B cell (primary cell): ENCODE data around the gene HOXA9. TPM values are rescaled to one million over a fixed set of nuclear protein-coding genes. Genes with fewer than 3 reads are reported as not detected.
A peak's percentile ranks its signal among the peaks of the same experiment; 100 is the strongest.

Source experiments
- ATAC-seq: fragments of 200-7000 bp; cut with Tn5 transposase; one replicate; pipeline ENCODE4 v1.10.0; 2021; ENCODE audit warnings: low read depth, mild to moderate bottlenecking, moderate number of reproducible peaks, moderate library complexity
- CTCF ChIA-PET: fragments of 350-600 bp; sonication (Branson Sonifier 250); formaldehyde crosslinking; loops from one replicate; lab custom pipeline; 2021; ENCODE audit warnings: antibody characterized with exemption, inconsistent platforms; lab: Charles Lee
- POLR2A ChIA-PET: fragments of 350-600 bp; sonication (Branson Sonifier 250); formaldehyde crosslinking; loops from one replicate; lab custom pipeline; 2021; ENCODE audit warnings: antibody characterized with exemption; lab: Charles Lee
- DNase-seq: peaks from one replicate; pipeline ENCODE4 v3.0.0; 2013
- H2AFZ ChIP-seq: 2 replicates; pipeline ENCODE4 v1.6.1; 2012; ENCODE audit warnings: mild to moderate bottlenecking, low read depth, low read length; ENCODE audit not compliant: insufficient read depth, poor library complexity, severe bottlenecking
- H3K27ac ChIP-seq, 2 donors: 1 replicate in 1 of 2; 2 replicates in 1 of 2; pipeline ENCODE4 v1.5.1; 2012 to 2013; ENCODE audit warnings: low read length in 2 of 2, mild to moderate bottlenecking in 2 of 2, moderate library complexity in 1 of 2
- H3K27me3 ChIP-seq, 4 experiments: fragments of 200-600 bp in 1 of 4; sonication (generic) in 1 of 4; replicated peaks in 1 of 4; 1 replicate in 2 of 4; 2 replicates in 2 of 4; pipeline versions ENCODE4 v1.6.1 to v1.7.0; 2013 to 2016; ENCODE audit warnings: low read length in 3 of 4, mild to moderate bottlenecking in 2 of 4, mixed read lengths in 1 of 4, moderate library complexity in 1 of 4; ENCODE audit not compliant: insufficient read depth in 4 of 4, control insufficient read depth in 3 of 4; ENCODE audit errors: control extremely low read depth in 1 of 4
- H3K36me3 ChIP-seq, 2 experiments: replicated peaks in 1 of 2; 1 replicate in 1 of 2; 2 replicates in 1 of 2; pipeline versions ENCODE4 v1.6.1 to v1.7.1; 2013; ENCODE audit warnings: low read length in 1 of 2; ENCODE audit not compliant: insufficient read depth in 2 of 2, control insufficient read depth in 1 of 2; ENCODE audit errors: control extremely low read depth in 1 of 2, extremely low read depth in 1 of 2
- H3K4me1 ChIP-seq, 2 donors: fragments of 200-600 bp in 1 of 2; sonication (generic) in 1 of 2; 1 replicate in 1 of 2; 2 replicates in 1 of 2; pipeline versions ENCODE4 v1.5.1 to v1.6.1; 2013 to 2017; ENCODE audit warnings: low read length in 2 of 2; ENCODE audit not compliant: control insufficient read depth in 2 of 2, insufficient read depth in 2 of 2
- H3K4me2 ChIP-seq: replicated peaks from 2 replicates; pipeline ENCODE3; 2012; ENCODE audit warnings: mild to moderate bottlenecking, low read depth, low read length; ENCODE audit not compliant: poor library complexity, severe bottlenecking
- H3K4me3 ChIP-seq, 5 experiments: fragments of 200-600 bp in 1 of 5; sonication (generic) in 1 of 5; 1 replicate in 3 of 5; 2 replicates in 2 of 5; pipeline versions ENCODE4 v1.5.1 to v1.7.0; 2011 to 2016; ENCODE audit warnings: low read length in 4 of 5, mild to moderate bottlenecking in 4 of 5, low read depth in 2 of 5, control low read depth in 1 of 5, moderate library complexity in 1 of 5; ENCODE audit not compliant: insufficient read depth in 1 of 5; ENCODE audit errors: control extremely low read depth in 1 of 5, extremely low read depth in 1 of 5
- H3K79me2 ChIP-seq: fragments of 200-600 bp; sonication (generic); one replicate; pipeline ENCODE4 v1.6.0; 2016; ENCODE audit warnings: low read length; ENCODE audit not compliant: control insufficient read depth, insufficient read depth
- H3K9ac ChIP-seq: fragments of 200-600 bp; sonication (generic); 2 replicates; pipeline ENCODE4 v1.6.1; 2017; ENCODE audit warnings: mild to moderate bottlenecking, low read length, moderate library complexity
- H3K9me3 ChIP-seq, 3 donors: one replicate each; pipeline versions ENCODE4 v1.6.1 to v1.7.1; 2013; ENCODE audit warnings: low read length in 2 of 3; ENCODE audit not compliant: control insufficient read depth in 2 of 3, insufficient read depth in 1 of 3; ENCODE audit errors: control extremely low read depth in 1 of 3
- H4K20me1 ChIP-seq: 2 replicates; pipeline ENCODE4 v1.6.0; 2012; ENCODE audit warnings: mild to moderate bottlenecking, low read length; ENCODE audit not compliant: insufficient read depth, control insufficient read depth, poor library complexity, severe bottlenecking
- H3K27ac Mint-ChIP-seq: one replicate; pipeline ENCODE4 v1.8.0; 2021; ENCODE audit warnings: mixed read lengths
- H3K27me3 Mint-ChIP-seq: one replicate; pipeline ENCODE4 v1.8.0; 2021; ENCODE audit warnings: mixed read lengths
- H3K4me1 Mint-ChIP-seq: one replicate; pipeline ENCODE4 v1.8.0; 2021; ENCODE audit warnings: mixed read lengths
- H3K4me3 Mint-ChIP-seq: one replicate; pipeline ENCODE4 v1.8.0; 2021; ENCODE audit warnings: mixed read lengths
- H3K9me3 Mint-ChIP-seq: one replicate; pipeline ENCODE4 v1.8.0; 2022; ENCODE audit warnings: mixed read lengths; ENCODE audit not compliant: insufficient read depth
- CTCF ChIP-seq: fragments of 200-600 bp; IDR thresholded peaks from one replicate; pipeline ENCODE4 v1.8.0; 2022; ENCODE audit warnings: antibody characterized with exemption, mild to moderate bottlenecking
- EZH2 ChIP-seq: IDR thresholded peaks from 2 replicates; pipeline ENCODE4 v1.6.1; 2012; ENCODE audit warnings: borderline replicate concordance, low read depth, mild to moderate bottlenecking, moderate library complexity, low read length; ENCODE audit not compliant: insufficient read depth, poor library complexity, severe bottlenecking
- WGBS: methylation state at CpG from one replicate; pipeline ENCODE4 v1.1.5; 2013; ENCODE audit warnings: missing lambda C conversion rate; ENCODE audit not compliant: insufficient coverage; 5-methylcytosine and 5-hydroxymethylcytosine counted together
- intact Hi-C: fragments of 100-400 bp; cut with micrococcal nuclease; formaldehyde crosslinking; loops from one replicate; pipeline ENCODE4 v1.10.0; 2022
- polyA plus RNA-seq: library from polyadenylated mRNA; depleted of rRNA; stranded (reverse); fragments of >200 nt; gene quantifications from 2 replicates; pipeline ENCODE4 v1.2.3, GENCODE V29; 2012
- total RNA-seq, 2 donors: library from RNA; stranded (reverse); fragments of 120-200 nt in 1 of 2; gene quantifications; 1 replicate in 1 of 2; 2 replicates in 1 of 2; pipeline versions ENCODE4 v1.2.3 to v1.2.4, GENCODE V29; 2013 to 2022

HOXA9 gene
- total and polyA plus RNA-seq, 2 donors (not counting 1 experiment from before 2014, with no cell fraction given), result 0.07 TPM; not detected in 1

- intact Hi-C loops, result loop anchor here (1.0 kb wide), 1 partner anchor 35 kb away; no protein-coding TSS in a partner anchor
- Histone ChIP-seq H3K27ac (peak overlapping the region in 1 of 2 donors; percentile 54), H3K36me3 (no peaks in the 10 kb centered on the region), H3K9ac (peak overlapping the region; percentile 71), H3K4me1 (no peaks in the 10 kb centered on the region), H4K20me1 (no peaks in the 10 kb centered on the region), H3K4me2 (peak overlapping the region; percentile 74), H3K4me3 (peak overlapping the region; percentile 48 to 72 (median 58)), H3K79me2 (no peaks in the 10 kb centered on the region), H2AFZ (peak overlapping the region; percentile 83), H3K9me3 (peaks cover 0 to 13% (median 0%) of the 10 kb centered on the region in 3 donors), H3K27me3 (peaks cover 0 to 24% (median 10%) of the 10 kb centered on the region in 4 experiments)
- H3K27ac Mint-ChIP-seq, result no peak overlapping the region
- H3K9me3 Mint-ChIP-seq, result peaks cover 2% of the 10 kb centered on the region
- ChIA-PET CTCF (interaction anchor here (0.9 to 1.3 kb wide), 4 partner anchors 12 to 29 kb away, joined by 3 to 5 read pairs (median 4); partner anchors contain the start of gene HOXA5), POLR2A (no interaction called here)
- DNase-seq, result no peak
- H3K27me3 Mint-ChIP-seq, result peaks cover 66% of the 10 kb centered on the region
- ATAC-seq, result no peak
- TF ChIP-seq CTCF (no peak), EZH2 (no peak)
- H3K4me1 Mint-ChIP-seq, result no peaks in the 10 kb centered on the region
- 43% methylated on average over 4 of the region's 12 CpGs for WGBS
- peak overlapping the region; percentile 80 for H3K4me3 Mint-ChIP-seq
Measured at GRCh38 chr7:27131390-27131819, 33.9 kb downstream of the HOXA9 start.
